Superior temporal gyrus (tissue), 1 donor: ENCODE measurements around the gene NECAB3.
A peak's percentile ranks its signal among the peaks of the same experiment; 100 is the strongest.
"Not testable (repeated sequence)": the region's sequence is repeated elsewhere in the genome, so short reads cannot be mapped to it uniquely, and the experiment has no call there.

Experiments
- DNase-seq: peaks from one replicate; pipeline ENCODE4 v3.0.0-alpha.2; 2016; ENCODE audit errors: extremely low spot score

The NECAB3 gene

GRCh38 chr20:33674294-33675135 is at the start of gene NECAB3:
TSS of gene NECAB3 (minus strand) at chr20:33674428. CDS start at chr20:33674352, 76 bp downstream.
- DNase-seq, result peak; percentile 70

GRCh38 chr20:33721391-33722140 is 47.3 kb upstream of the NECAB3 start:
- DNase-seq, result no peak

- peak; percentile 100 for DNase-seq
Measured at GRCh38 chr20:33719989-33720709, 45.9 kb upstream of the NECAB3 start, which contains the start of gene PXMP4. TSS of gene PXMP4 (minus strand) at chr20:33720310. CDS start at chr20:33720207, 103 bp downstream.

- no peak for DNase-seq
Measured at GRCh38 chr20:33719277-33719988, 45.2 kb upstream of the NECAB3 start.

GRCh38 chr20:33716498-33716897 is 42.3 kb upstream of the NECAB3 start:
- DNase-seq, result no peak

GRCh38 chr20:33713865-33714367 is 39.7 kb upstream of the NECAB3 start:
- DNase-seq, result no peak

- DNase-seq, result no peak
Measured at GRCh38 chr20:33711446-33711738, 37.2 kb upstream of the NECAB3 start.

DNA sequence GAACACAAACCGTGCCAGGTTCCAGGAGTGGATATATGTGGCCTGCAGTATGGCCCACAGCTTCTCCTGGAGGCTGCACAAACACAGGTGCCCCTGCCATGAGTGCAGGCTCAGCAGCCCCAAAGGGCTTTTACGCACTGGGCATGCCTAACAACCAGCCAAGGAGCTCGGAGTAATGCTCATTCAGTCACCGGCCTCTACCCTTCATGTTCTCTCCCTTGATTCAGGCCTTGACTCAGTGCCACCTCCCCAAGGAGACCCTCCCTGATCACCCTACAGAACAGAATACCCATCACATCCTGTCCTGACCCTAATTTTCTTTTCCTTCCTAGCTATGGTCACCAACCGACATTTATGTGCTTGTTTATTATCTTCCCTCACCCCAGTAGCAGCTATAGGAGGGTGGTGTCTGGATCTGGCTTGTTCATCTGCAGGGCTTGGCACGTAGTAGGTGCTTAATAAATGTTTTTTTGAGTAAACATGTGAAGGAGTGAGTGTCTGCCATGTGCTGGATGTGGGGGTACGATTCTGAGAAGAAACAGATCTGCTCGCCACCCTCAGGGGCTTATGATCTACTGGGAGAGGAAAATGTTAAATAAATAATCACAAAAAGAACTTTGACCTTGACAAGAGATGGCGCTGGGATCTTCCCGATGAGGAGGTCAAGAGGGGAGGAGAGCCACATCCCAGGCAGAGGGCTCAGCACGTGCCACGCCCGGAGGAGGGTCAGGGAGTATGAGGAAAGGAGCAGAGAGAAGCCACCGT is 36.6 kb upstream of the NECAB3 start:
- no peak for DNase-seq

DNA sequence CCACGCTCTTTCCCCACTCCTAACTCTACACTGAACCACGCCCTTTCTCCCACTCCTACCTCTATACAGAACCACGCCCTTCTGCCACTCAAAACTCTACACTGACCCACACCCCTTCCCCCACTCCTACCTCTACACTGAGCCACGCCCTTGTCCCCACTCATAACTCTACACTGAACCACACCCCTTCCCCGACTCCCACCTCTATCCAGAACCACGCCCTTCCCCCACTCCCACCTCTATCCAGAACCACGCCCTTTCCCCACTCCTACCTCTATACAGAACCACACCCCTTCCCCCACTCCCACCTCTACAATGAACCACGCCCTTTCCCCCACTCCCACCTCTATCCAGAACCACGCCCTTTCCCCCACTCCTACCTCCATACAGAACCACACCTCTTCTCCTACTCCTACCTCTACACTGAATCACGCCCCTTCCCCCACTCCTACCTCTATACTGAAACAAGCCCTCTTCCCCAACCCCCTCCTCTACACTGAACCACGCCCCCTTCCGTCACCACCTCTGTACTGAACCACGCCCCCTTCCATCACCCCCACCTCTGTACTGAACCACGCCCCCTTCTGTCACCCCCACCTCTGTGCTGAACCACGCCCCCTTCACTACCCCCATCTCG is 35.8 kb upstream of the NECAB3 start:
- no peak for DNase-seq

DNA sequence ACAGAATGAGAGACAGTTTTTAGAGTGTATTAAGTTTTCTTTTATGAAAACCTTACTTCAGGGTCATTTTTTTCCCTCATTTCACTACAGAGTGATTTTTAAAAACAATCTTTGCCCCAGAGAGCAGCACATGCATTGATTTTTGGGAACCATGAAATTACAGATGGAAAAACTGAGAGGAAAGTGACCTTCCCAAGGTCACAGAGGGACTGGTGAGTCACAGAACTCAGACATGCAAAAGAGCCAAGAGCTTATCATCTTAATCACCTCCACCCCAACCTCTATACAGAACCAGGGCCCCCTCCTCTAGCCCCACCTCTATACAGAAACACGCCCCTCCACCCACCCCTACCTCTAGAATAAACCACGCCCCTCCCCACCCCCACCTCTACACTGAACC is 35.2 kb upstream of the NECAB3 start:
- no peak for DNase-seq

DNA sequence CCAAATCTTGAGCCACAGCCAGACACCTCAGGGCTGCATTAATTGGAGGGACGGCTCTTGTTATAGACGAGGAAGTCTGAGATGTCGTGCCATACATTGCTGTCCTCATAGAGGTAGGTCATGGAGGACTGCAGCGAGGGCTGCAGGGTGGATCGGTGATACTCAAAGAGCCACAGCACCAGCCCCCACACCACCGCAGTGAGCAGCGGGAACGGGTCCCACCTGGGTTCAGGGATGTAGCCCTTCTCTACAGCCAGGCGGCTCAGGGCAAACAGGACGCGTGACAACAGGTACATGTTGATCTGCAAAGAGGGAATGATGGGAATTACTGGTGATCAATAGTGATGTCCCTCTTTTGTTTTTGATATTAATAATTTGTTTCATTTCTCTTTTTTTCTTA is 33.4 kb upstream of the NECAB3 start:
- DNase-seq, result no peak

GRCh38 chr20:33704197-33704924 is 30.1 kb upstream of the NECAB3 start:
- DNase-seq, result no peak

- no peak for DNase-seq
Measured at GRCh38 chr20:33703498-33704137, 29.4 kb upstream of the NECAB3 start.

- DNase-seq, result peak; percentile 70
Measured at GRCh38 chr20:33702861-33703260, 28.6 kb upstream of the NECAB3 start.

DNA sequence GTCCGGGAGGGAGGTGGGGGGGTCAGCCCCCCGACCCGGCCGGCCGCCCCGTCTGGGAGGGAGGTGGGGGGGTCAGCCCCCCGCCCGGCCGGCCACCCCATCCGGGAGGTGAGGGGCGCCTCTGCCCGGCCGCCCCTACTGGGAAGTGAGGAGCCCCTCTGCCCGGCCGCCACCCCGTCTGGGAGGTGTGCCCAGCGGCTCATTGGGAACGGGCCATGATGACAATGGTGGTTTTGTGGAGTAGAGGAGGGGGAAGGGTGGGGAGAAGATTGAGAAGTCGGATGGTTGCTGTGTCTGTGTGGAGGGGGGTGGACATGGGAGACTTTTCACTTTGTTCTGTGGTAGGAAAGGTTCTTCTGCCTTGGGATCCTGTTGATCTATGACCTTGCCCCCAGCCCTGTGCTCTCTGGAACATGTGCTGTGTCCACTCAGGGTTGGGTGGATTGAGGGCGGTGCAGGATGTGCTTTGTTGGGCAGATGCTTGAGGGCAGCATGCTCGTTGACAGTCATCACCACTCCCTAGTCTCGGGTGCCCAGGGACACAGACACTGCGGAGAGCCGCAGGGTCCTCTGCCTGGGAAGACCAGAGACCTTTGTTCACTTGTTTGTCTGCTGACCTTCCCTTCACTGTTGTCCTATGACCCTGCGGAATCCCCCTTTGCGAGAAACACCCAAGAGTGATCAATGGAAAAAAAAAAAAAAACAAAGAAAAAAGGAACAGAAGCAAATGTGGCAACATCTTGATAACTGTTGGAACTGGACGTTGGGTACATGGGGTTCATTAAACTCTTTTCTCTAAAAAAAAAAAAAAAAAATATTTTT is 27.6 kb upstream of the NECAB3 start:
- DNase-seq, result no peak

- DNase-seq, result not testable (repeated sequence)
Measured at GRCh38 chr20:33700696-33701441, 26.6 kb upstream of the NECAB3 start.

DNA sequence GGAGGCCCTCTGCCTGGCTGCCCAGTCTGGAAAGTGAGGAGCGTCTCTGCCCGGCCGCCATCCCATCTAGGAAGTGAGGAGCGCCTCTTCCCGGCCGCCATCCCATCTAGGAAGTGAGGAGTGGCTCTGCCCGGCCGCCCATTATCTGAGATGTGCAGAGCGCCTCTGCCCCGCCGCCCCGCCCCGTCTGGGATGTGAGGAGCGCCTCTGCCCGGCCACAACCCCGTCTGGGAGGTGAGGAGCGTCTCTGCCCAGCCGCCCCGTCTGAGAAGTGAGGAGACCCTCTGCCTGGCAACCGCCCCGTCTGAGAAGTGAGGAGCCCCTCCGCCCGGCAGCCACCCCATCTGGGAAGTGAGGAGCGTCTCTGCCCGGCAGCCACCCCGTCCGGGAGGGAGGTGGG is 24.7 kb upstream of the NECAB3 start:
- DNase-seq, result not testable (repeated sequence)
